GM18502 (cell line): ENCODE data around the gene NPEPPS.

ENCODE experiments used
- ATAC-seq: cut with Tn5 transposase; IDR thresholded peaks from one replicate; pipeline ENCODE4 v1.9.1; 2021; ENCODE audit warnings: mild to moderate bottlenecking; ENCODE audit not compliant: unreplicated experiment, poor library complexity

Gene NPEPPS

GRCh38 chr17:47624727-47625068 is 93.8 kb downstream of the NPEPPS start:
- no peak for ATAC-seq

- ATAC-seq = no peak
These were observed 97.2 kb downstream of the NPEPPS start for GRCh38 chr17:47628014-47628566.

- ATAC-seq = no peak
These were observed 98.9 kb downstream of the NPEPPS start for GRCh38 chr17:47629826-47630225.

GRCh38 chr17:47630614-47631013 is 99.7 kb downstream of the NPEPPS start:
- ATAC-seq = no peak

GRCh38 chr17:47632991-47633390 is 102.1 kb downstream of the NPEPPS start:
- no peak for ATAC-seq

- ATAC-seq = no peak
These were observed 103.1 kb downstream of the NPEPPS start for GRCh38 chr17:47633996-47634395.

- no peak for ATAC-seq
These were observed 104.0 kb downstream of the NPEPPS start for GRCh38 chr17:47634870-47635269.

- no peak for ATAC-seq
These were observed 104.8 kb downstream of the NPEPPS start for GRCh38 chr17:47635734-47636133.

- no peak for ATAC-seq
These were observed 105.5 kb downstream of the NPEPPS start for GRCh38 chr17:47636273-47637030.

- ATAC-seq = no peak
These were observed 108.0 kb downstream of the NPEPPS start for GRCh38 chr17:47638903-47639302.

- ATAC-seq = no peak
These were observed 109.2 kb downstream of the NPEPPS start for GRCh38 chr17:47640076-47640475.

GRCh38 chr17:47641202-47641601 is 110.3 kb downstream of the NPEPPS start:
- no peak for ATAC-seq

GRCh38 chr17:47643116-47643515 is 112.2 kb downstream of the NPEPPS start:
- no peak for ATAC-seq

GRCh38 chr17:47644324-47644723 is 113.4 kb downstream of the NPEPPS start:
- no peak for ATAC-seq

- peak; percentile 78 for ATAC-seq
These were observed 118.5 kb downstream of the NPEPPS start, which contains the start of gene KPNB1 for GRCh38 chr17:47649153-47649971. Gene KPNB1 (plus strand): TSS chr17:47649919. CDS start chr17:47650245, 326 bp downstream.

- no peak for ATAC-seq
These were observed 119.1 kb downstream of the NPEPPS start for GRCh38 chr17:47649972-47650524.

GRCh38 chr17:47650525-47651522 is 119.9 kb downstream of the NPEPPS start:
- peak; percentile 49 for ATAC-seq

- no peak for ATAC-seq
These were observed 120.8 kb downstream of the NPEPPS start for GRCh38 chr17:47651704-47652103.

GRCh38 chr17:47652570-47652969 is 121.7 kb downstream of the NPEPPS start:
- ATAC-seq = no peak

GRCh38 chr17:47653442-47653841 is 122.5 kb downstream of the NPEPPS start:
- no peak for ATAC-seq
